ENCODE data around the gene TRERF1.

TRERF1 gene

DNA sequence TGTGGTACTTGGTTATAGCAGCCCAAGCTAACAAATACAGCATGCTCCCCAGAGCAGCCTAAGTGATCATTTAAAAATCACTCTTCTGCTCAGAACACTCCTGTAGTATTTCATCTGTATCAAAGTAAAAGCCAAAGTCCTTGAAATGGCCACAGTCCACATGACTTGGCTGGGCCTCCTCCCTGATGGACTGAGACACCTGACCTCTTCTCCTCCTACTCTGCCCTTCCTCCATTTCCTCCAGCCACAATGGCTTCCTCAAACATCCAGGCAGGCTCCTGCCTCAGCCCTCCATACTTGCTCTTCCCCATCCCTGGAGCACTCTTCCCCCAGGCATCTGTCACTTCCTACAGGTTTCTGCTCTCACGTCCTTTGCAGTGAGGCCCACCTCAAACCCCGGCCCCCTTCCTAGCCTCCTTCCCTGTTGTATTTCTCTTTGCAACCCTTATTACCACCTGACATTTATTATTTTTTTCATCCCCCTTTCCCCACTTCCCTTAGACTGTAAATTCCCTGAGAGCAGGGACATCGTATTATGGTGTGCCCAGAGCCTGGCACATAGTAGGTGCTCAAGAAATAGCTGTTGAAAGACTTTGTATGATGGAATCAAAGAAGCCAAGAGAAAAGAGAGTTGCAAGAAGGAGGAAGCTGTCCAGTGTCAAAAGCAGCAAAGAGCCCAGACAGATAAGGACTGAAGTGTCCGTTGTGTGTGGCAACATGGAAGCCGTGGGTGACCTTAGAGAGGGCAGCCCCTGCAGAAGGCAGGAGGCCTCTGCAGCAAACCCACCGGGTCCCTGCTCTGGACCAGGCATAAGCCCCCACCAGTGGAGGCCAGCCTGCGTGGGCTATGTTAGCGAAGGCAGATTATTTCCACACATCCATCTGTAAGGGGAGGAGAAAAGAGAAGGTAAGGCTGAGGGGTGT is 87.5 kb downstream of the TRERF1 start:
- DNase-seq = no peak

DNA sequence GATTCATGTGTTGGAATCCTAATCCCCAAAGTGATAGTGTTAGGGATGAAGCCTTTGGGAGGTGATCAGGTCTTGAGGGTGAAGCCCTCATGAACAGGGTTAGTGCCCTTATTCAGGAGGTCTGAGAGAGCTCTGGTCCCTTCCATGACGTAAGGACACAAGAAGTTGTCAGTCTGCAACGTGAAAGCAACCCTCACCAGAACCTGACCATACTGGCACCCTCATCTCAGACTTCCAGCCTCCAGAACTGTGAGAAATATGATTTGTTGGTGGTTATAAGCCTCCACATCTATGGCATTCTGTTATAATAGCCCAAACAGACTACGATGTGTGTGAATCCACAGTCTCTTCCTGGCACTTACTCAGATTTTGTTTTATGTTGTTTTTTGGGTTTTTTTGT is 90.7 kb downstream of the TRERF1 start:
- no peak for DNase-seq

DNA sequence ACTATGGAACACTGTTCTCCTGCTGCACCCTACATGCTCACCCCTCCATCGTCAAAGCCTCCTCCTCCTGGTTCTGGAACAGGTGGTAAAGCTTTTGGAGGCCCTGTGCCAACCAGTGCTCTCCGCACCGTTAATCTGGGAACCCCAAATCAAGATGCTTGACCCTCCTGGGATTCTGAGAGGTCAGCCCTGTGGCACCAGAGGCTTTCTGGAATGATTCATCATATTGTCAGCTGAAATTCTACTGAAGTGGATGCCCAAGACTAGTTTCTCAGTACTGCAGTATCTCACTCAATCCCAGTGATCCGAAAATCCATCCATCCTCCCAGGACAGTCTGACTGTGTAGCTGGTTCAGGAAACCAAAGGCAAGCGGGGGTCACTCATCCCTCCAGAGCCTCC is 92.7 kb downstream of the TRERF1 start:
- no peak for DNase-seq

DNA sequence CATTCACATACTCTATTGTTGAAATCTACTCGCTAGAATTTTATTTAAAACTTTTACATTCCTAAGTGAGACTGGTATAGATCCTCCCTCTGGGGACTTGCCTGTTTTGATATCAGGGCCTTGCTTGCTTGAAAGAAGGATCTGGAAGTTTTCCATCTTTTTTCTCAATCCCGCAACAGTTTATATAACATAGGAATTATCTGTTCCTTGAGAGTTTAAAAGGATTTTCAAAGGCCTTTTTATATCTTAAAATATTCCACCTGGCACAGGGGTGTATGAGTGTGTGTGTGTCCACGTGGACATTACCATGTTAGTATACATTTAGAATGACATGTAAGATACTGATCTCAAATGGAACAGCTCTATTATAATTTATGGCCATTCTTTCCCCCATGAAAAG is 96.3 kb downstream of the TRERF1 start:
- no peak for DNase-seq

DNA sequence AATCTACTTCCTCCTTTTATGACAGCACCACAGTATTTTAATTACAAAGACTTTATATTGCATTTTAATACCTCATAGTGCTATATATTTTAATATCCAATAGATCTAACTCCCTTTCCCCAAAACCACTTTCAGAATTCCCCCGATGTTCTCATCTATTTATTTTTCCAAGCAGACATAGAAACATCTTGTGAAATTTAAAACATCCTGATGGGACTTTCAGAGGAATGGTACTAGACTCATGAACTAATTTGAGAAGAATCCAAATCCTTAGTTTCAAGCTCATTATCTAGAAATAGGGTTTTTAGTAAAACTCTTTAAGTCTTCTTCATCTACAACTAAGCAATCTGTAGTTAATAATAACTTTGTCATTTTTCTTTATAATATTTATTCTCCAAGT is 97.0 kb downstream of the TRERF1 start:
- DNase-seq = no peak

DNA sequence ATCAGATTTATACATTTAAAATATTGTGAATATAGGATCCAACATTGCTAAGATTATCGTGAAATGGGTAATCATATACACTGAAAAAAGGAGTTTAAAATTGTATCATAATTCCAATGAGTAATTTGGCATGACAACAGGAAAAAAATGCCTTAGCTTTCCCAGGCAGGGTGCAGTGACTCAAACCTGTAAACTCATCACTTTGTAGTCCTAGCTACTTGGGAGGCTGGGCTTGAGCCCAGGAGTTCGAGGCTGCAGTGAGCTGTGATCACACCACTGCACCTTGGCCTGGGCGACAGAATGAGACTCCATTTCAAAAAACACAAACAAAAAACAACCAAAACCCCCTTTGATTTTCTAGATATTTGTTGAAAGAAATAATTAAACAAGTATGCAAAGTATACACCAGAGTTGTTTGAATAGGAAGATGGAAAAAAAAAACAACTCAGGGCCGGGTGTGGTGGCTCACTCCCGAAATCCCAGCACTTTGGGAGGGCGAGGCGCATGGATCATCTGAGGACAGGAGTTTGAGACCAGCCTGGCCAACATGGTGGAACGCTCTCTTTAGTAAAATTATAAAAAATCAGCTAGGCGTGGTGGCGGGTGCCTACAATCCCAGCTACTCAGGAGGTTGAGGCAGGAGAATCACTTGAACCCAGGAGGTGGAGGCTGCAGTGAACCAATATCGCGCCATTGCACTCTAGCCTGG is 98.7 kb downstream of the TRERF1 start:
- no peak for DNase-seq

DNA sequence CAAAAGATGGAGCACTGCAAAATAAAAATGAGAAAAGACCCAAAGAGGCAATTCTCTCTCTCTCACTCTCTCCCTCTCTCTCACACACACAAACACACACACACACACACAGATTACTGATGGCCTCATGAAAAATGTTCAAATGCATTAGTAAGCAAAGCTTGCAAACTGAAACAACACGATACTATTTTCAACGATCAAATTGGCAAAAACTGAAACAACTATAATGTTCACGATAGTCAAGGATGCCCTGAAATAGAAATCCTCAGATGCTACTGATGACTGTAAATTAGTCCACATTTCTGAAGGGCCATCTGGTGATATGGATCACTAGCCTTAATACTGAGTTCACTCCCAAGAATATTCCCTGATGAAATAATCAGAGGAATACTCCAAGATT is 100.8 kb downstream of the TRERF1 start:
- no peak for DNase-seq

DNA sequence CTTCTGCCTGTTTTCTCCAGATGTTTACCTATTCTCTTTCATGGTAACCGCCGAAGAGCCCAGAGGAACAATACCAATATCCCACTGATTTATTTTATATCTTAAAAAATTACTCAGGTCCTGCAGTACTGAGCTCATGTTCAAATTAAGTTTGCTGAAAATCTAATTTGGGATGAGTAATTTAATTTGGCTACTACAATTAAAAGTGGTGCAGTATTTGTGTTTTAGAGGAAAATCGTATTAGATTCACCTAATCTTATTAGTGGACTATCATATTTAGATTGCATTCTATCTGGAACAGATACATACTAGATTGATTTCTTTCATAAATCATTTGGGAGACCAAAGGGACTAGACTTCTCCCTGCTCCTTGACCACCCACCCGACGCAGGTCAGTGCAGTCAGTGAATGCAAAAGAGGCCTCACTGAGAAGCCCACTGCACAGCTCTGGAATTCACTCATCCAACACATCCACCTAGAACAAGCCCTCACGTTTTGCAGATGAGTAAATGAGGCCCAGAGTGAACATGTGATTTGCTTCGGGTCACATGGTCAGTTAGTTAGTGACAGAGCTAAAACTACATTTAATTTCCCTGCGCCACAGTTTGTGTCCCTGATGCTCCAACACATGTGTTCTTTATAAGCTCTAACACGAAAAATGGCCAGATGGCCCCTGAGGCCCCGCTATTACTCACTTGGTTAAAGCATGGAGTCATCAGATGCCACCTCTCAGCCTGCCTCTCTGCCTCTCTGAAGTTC is 101.8 kb downstream of the TRERF1 start:
- no peak for DNase-seq

DNA sequence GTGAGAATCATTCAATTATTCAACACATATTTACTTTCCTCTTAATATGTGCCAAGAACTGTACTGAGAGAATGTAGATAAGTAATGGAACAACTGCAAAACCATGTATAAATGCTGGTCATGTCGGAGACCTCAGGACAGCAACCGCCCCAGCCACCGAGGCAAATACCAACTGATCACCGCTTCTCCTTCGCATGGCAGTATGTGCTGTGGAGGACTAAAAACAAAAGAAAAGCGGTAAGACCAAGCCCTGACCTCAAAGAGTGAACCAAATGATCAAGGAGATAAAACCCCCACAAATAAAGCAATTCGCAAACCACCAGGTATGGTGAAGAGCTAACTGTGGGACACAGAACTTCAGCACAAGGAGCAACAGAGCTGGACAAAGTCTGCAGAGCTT is 104.3 kb downstream of the TRERF1 start:
- DNase-seq = no peak

DNA sequence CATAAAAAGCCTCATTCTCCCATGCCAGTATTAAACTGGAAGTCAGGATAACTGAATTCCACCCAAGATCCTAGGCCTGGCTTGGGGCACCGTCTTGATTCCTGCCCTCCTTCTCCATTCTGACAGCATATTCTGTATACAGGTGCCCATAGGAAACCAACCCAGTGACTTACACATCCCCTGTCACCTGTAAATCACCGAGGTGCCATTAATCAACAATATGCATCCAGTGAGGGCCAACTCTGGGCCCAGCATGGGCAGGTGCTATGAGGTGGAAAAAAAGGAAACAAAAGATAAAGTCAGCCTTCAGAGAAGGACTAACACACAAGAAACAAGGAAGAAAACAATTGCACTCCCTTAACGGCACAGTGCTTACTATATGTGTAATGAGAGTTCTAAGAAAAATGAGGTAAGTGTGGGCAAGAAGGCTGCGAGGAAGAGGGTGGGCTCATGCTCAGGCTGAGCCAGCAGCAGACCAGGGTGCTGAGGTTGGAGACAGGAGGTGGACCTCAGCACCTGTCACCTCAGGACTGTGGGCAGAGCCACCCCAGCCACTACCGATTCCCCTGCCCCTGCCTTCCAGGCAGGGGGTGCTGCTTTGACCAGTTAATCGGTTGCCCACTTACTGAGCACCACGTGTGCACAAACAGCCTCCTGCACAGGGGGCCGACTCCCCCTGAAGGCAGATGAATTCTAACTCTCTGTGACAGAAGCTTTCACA is 105.9 kb downstream of the TRERF1 start:
- DNase-seq = no peak

DNA sequence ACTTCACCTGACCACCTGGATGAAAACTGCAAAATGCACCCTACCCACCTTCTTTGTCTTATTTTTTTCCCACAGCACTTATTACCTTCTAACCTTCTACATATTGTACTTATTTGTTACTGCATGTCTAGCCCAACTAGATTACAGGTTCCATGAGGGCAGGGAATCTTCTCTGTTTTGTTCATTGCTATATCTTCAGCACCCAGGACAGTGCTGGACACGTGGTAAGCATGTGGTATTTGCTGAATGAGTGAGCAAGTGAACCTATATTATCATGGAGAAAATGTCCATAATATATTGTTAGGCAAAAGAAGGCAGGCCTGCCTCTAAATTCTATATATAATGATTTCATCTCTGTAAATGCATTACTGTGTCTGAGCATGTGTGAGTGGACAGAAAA is 107.0 kb downstream of the TRERF1 start:
- DNase-seq = no peak

DNA sequence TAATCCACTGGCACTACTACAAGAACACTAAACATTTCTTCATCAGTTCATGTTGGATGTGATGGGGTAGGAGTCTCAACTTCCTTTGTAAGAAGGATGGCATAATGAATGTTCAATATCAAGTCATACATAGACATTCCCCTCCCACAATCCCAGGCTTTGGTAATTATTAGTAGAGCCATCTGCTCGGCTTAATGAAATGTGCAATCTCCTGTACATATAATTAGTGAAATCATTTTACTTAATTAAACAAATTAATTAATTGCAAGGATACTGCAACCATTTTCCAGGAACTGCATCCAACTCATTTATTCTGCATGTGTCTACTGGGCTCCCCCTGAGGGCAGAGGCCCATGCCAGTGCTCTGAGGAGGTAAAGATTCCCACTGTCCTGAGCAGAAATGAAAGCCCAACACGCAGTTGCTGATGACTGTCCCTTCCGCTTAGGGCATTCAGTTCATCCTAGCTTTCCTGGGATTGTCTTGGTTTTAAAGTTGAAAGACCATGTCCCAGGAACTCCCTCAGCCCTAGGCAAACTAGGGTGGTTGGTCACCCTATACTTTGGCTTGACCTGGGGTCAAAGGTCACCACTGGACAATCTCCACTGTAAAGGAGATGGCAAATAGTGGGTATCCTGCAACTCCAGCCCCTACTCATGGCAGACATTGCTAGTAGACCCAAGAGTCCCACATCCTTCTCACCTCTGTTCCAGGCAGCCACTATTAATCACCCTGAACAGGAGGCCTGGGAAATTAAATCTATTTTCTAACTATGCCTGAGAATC is 109.8 kb downstream of the TRERF1 start:
- DNase-seq = no peak

DNA sequence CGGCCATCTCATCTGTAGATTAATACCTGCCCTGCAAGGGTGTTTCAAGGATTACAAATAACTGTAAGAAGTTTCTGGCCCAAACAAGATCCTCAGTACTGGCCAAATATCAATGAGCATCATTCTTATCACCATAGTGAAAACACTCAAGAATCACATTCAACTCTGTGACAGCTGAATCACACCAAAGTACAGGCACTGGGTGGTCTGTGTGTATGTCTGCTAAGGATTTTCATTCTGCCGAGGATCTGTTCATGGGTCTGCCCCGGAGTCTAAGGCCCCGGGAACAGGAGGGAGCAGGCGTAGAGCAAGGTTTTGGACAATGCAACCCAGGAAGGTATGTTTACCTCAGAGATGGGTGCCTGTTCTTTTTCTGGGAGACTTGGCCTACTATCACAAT is 110.5 kb downstream of the TRERF1 start:
- no peak for DNase-seq

DNA sequence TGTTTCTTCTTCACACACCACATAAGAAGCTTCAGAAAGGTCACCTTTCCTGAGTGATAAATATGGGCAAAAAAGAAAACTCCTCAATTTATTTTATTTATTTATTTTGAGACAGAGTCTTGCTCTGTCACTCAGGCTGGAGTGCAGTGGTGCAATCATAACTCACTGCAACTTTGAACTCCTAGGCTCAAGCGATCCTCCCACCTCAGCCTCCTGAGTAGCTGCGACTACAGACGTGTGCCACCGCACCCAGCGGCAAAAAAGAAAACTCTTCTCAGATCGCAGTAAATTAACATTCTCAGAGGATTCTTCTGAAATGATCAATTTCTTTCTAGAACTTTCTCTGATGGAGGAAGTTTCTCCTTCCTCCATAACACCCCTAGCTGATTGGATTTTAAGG is 111.2 kb downstream of the TRERF1 start:
- DNase-seq = peak; percentile 15

DNA sequence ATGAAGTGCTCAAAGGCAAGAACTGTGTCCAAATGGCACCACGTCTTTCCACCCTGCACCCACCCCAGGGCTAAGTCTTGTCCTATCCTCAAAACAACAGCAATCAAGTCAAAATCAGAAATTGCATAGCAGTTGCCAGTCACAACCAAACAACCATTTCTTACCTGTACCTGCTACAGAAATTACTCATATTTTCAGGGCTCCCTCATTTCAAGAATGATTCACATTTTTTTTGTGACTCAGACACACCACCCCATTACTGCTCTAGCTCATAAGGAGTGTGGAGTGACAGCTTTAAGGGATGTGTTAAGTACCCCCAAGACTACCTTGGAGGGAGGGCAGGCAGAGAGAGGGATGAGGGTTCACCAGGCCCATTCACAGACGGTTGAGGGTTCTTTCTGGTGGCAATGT is 111.7 kb downstream of the TRERF1 start:
- peak; percentile 36 for DNase-seq

DNA sequence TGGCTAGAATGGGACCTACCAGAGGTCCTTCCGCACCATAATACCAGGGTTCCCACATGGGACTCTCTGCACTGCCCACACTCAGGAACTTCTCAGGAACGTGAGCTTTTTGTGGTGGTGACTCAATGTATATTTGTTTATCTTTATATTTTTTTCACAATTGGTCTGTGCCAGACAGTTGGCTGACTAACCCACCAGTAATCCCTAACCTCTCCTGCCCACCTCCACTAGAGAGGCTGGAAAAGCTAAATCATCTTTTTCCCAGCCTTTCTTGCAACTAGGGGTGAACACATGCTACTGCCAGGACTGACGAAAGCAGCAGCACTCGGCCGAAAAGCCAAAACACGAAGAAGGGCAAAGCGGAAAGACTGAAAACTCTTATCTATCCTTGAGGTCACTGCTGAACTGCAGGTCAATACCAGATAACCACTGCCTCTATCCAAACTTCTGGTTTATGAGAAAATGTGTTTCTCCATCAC is 112.9 kb downstream of the TRERF1 start:
- no peak for DNase-seq

DNA sequence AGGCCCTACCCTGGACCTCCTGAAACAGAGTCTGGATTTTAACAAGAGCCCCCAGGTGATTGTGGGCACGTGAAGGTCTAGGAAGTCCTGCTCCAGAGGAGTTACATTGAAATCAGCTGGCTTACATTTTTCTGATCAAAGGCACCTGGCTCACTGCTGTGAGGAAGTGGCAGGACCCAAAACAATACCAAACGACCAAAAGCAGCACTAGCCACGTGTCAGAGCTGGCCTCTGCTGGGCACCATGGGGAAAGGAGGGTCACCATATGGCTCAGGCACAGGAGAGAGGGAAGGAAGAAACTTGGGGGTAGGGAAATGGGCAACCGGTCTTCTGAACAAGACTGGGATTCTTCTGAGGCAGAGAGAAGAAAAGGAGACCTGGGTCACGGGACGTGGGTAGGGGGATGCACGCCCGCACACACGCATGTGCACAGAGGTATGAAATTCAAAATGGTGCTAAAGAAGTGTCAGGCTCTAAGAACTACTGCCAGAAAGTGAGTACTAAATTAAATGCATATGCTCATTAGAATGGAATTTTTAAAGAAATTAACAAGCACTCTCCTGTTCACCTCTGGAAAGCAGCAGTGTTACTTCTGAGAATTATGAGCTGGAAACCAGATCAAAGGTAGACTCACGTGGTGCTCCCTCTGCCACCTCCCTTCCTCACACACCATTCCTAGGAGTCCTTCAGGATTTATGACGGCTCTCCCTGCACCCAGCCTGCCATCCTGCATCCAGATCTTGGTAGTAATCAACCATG is 113.6 kb downstream of the TRERF1 start:
- no peak for DNase-seq

DNA sequence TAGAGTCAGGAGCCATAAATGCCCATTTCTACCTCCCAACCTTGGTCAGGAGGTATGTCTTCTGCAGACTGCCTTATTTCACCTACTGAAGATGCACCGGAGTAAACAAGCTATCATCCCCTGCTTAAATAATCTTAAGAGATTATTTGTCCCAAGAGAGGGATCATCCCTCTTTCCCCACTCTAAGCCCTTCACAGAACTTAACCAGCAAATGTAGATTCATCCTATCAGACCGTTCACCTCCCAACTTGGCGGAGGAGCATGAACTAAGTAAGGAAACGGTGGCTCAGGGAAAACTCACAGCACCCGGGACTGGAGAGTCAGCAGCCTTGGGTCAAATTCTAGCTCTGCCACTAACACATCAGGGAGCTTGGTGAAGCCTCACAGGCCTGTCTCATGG is 115.3 kb downstream of the TRERF1 start:
- no peak for DNase-seq

DNA sequence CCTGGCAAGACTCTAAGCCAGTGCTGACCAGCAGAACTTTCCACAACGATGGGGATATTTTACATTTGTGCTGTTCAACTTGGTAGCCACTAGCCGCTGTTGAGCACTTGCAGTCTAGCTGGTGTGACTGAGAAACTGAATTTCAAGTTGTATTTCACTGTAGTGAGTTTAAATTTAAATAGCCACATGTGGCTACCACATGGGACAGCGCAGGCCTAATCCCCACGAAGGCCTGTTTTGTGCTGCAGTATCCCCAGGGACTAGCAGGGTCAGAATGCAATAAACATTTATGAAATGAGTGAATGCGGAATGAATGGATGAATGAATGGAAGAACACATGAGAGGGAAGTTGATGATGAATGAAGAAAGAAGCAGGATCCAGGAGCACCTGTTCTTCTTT is 115.8 kb downstream of the TRERF1 start:
- no peak for DNase-seq

DNA sequence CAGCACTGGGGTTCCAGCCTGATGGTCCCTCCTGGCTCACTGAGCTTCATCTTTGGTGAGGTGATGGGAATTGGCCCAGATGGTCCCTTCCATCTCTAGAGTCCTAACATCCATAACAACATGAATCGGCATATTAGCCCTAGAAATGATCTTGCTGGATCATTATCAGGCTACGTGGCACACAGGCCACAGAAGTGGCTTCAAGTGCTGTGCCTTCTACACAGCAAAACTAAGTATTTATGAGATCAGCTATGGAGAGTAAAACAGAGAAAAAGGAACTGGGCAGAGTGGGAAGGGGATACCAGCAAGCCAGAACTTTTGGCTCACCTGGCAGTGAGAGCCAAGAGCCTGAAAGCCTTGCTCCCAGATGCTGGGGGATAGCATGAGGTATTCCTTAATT is 116.9 kb downstream of the TRERF1 start:
- DNase-seq = no peak

DNA sequence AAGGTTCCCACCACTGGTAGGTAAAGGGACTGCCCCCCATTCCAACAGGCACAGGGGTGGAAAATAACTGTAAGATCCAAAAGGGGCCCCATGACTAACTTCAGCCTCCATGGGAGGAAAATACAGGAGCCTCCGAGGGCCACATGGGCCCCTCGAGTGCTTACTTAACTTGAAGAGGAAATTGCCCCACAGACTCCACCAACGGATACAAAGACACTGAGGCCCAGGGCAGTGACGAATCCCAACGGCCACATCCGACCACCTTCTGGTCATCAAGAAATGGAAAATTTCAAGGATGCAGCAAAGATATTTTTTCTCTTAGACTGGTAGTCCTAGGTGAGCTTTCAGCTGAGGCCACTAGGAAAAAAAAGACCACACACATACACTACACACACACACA is 118.1 kb downstream of the TRERF1 start:
- DNase-seq = no peak

Data from stimulated activated CD4-positive, alpha-beta T cell treated with anti-CD3 and anti-CD28 coated beads, Interleukin-4, amount 100 ng/mL, for 1 hour (primary cell).